ENCODE results near the gene F8A3. TPM values are rescaled to one million over a fixed set of nuclear protein-coding genes. Genes with fewer than 3 reads are reported as not detected.
"Not testable (repeated sequence)": the region's sequence is repeated elsewhere in the genome, so short reads cannot be mapped to it uniquely, and the experiment has no call there.

Gene F8A3
- 10 to 100 TPM in 5 of 9 donors, 1 to 10 TPM in 3, not detected in 1; 5.4 to 22.3 (median 11.0) TPM for total RNA-seq
- polyA plus RNA-seq = 1 to 10 TPM in 1 of 2 donors, not detected in 1; 3.3 TPM
- long read RNA-seq, donor 1, transcript F8A3-201 (1 exons, 1,759 nt) = major isoform, 38 of 38 reads
- long read RNA-seq, donor 1, partial matches to known transcripts = 0 of 38 reads
- long read RNA-seq, donor 1, other reads (novel, unspliced or antisense) = 0 of 38 reads
- long read RNA-seq, donor 2 = 0 reads
- long read RNA-seq, donor 3, transcript F8A3-201 (1 exons, 1,759 nt) = major isoform, 20 of 21 reads
- long read RNA-seq, donor 3, partial matches to known transcripts = 0 of 21 reads
- long read RNA-seq, donor 3, other reads (novel, unspliced or antisense) = 1 of 21 reads

DNA sequence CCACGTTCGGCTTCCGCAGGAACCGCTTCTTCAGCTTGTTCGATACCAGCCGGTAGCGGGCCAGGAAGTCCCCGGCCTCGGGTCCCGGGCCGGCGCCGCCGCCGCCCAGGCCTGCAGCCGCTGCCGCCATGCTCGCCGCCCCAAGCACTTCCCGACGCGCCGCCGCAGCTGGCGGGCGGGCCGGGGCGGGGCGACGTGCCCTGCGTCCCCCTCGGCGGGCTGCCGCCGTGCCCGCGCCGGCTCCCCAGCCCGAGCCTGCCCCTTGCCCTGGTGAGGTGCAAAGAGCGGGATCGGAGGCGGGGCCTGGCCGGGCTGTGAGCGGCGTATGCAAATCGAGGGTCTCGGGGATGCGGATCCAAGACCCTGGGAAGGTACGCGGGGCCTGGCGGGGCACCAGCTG is at the start of gene F8A3:
Gene F8A3 (minus strand): TSS at position 150 of the 400 bp plus-strand sequence. CDS start 20 bp downstream, at position 130.
- no CpG with 5 or more reads among the region's 51 CpGs for WGBS, 4 donors
- H3K36me3 ChIP-seq; H3K27me3 ChIP-seq; DNase-seq; H3K27ac ChIP-seq; H3K9me3 ChIP-seq; H3K4me1 ChIP-seq; H3K4me3 ChIP-seq; intact Hi-C loops (cut with DNase I): not testable (repeated sequence)
- peak in 3 of 4 donors; percentile 73 to 90 (median 87) for ATAC-seq

GRCh38 chrX:155505296-155505695 is 46.9 kb upstream of the F8A3 start:
- Histone ChIP-seq H3K27me3 (no peaks in the 10 kb centered on the region), H3K9me3 (no peaks in the 10 kb centered on the region), H3K4me1 (no peaks in the 10 kb centered on the region), H3K36me3 (peaks cover 0 to 48% (median 4%) of the 10 kb centered on the region in 9 donors), H3K27ac (no peak overlapping the region), H3K4me3 (no peak overlapping the region)
- ATAC-seq (no peak), DNase-seq (no peak)
- TF ChIP-seq POLR2A (IDR thresholded peaks at IDR 0.05) (no peak), CTCF (IDR thresholded peaks at IDR 0.05) (no peak)
- intact Hi-C loops (cut with DNase I) = no loop called here

DNA sequence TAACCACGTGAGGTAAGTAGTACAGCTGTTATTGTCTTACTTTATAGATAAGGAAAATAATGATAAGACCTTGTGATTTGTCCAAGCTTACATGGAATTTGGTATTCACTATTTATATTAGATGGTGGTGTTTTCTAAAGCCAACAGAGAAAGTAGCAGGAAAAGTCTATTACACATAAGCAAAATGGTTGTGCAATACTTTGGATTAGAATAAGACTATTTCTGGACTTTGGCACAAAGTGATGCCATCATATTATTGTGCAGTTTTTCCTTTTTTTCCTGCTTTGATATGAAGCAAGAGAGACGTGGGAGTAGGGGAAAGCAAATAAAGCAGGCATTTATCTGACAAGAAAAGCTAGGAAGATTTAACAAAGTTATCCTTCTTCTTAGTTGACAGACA is 36.7 kb upstream of the F8A3 start:
- intact Hi-C loops (cut with DNase I); H3K4me3 ChIP-seq; H3K27ac ChIP-seq; H3K27me3 ChIP-seq; H3K36me3 ChIP-seq; H3K9me3 ChIP-seq; H3K4me1 ChIP-seq; ATAC-seq; DNase-seq: not testable (repeated sequence)
- no CpG with 5 or more reads among the region's 2 CpGs for WGBS, 4 donors

DNA sequence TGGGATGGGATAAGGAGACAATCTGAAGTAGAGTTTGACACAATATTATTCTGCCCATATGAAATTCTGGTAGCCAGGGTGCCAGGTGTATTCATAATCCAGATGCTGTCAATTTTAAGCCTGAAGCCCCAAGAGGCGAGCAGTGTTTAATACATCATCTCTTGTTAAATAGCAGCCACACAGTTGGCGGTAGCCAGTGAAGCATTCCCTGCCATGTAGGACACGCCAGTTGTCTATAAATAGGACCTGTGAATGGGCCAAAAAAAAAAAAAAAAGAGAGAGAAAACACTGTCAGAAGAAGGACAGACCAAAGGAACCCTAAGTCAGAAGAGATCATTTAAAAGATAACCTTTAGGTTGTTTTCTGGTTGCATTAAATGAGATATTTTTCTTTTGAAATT is 33.0 kb upstream of the F8A3 start:
- H3K9me3 ChIP-seq; H3K4me1 ChIP-seq; DNase-seq; H3K27ac ChIP-seq; H3K4me3 ChIP-seq; H3K27me3 ChIP-seq; intact Hi-C loops (cut with DNase I); H3K36me3 ChIP-seq: not testable (repeated sequence)
- 0 to 44% (median 37%) methylated on average over 1 to 2 of the region's 3 CpGs for WGBS, 4 donors
- ATAC-seq = peak in 3 of 4 donors; percentile 64 to 71 (median 68)

GRCh38 chrX:155477136-155477535 is 18.7 kb upstream of the F8A3 start:
- no CpG with 5 or more reads among the region's 7 CpGs for WGBS, 4 donors
- H3K4me3 ChIP-seq; DNase-seq; H3K27ac ChIP-seq; H3K9me3 ChIP-seq; H3K36me3 ChIP-seq; ATAC-seq; H3K27me3 ChIP-seq; H3K4me1 ChIP-seq; intact Hi-C loops (cut with DNase I): not testable (repeated sequence)

GRCh38 chrX:155466269-155466938 is 8.0 kb upstream of the F8A3 start:
- no CpG with 5 or more reads among the region's 9 CpGs for WGBS, 4 donors
- H3K36me3 ChIP-seq; H3K9me3 ChIP-seq; H3K27me3 ChIP-seq; H3K4me3 ChIP-seq; DNase-seq; intact Hi-C loops (cut with DNase I); H3K27ac ChIP-seq; H3K4me1 ChIP-seq: not testable (repeated sequence)
- peak in 1 of 4 donors; percentile 56 for ATAC-seq

DNA sequence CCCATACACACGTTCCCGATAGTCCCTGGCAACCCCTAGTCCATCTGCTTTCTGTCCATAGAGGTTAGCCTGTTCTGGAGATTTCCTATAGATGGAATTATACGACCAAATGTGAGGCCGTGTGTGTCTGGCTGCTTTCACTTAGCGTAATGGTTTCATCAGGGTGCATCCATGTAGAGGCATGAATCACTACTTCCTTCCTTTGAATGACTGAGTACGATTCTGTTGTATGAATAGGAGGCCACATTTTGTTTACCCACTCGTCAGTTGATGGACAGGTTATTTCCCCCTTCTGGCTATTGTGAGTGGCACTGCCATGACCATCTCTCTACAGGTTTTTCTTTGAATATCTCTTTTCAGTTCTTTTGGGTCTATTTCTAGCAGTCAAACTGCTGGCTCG is 2.1 kb upstream of the F8A3 start:
- ATAC-seq; DNase-seq; H3K27ac ChIP-seq; H3K36me3 ChIP-seq; H3K4me1 ChIP-seq; intact Hi-C loops (cut with DNase I); H3K9me3 ChIP-seq; H3K27me3 ChIP-seq; H3K4me3 ChIP-seq: not testable (repeated sequence)
- no CpG with 5 or more reads among the region's 8 CpGs for WGBS, 4 donors

DNA sequence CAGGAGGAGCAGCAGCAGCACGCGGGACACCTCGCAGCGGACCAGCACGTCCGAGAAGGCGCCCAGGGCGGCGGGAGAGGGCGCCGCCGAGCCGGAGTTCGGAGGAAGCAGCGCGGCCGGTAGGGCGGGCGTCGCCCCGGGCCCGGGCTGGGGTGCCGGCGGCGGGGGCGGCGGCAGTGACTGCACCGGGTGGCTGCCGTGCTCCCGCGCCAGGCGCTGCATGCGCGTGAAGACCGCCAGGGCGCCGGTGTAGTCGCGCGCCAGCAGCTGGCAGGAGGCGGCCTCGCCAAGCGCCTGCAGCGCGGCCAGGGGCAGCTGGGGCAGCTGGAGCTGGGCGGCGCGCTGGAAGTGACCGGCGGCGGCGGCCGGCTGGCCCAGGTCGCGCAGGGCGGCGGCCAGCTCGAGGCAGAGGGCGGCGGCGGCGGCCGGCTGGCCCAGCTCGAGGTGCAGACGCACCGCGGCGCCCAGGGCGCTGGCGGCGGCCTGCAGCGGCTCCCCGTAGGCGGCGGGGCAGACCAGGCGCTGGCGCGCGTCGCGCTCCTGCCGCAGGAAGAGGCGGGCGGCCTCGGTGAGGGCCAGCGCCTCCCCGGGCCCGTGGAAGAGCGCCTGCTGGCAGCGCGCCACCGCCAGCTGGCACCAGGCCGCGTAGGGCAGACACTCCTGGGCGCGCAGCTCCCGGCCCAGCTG is 516 bp downstream of the F8A3 start:
- WGBS, 4 donors = no CpG with 5 or more reads among the region's 97 CpGs
- peak; percentile 55 to 82 (median 78) for ATAC-seq
- H3K27me3 ChIP-seq; intact Hi-C loops (cut with DNase I); H3K36me3 ChIP-seq; H3K27ac ChIP-seq; H3K4me1 ChIP-seq; DNase-seq; H3K9me3 ChIP-seq; H3K4me3 ChIP-seq: not testable (repeated sequence)
